ENCODE results near the gene ASB1.

DNA sequence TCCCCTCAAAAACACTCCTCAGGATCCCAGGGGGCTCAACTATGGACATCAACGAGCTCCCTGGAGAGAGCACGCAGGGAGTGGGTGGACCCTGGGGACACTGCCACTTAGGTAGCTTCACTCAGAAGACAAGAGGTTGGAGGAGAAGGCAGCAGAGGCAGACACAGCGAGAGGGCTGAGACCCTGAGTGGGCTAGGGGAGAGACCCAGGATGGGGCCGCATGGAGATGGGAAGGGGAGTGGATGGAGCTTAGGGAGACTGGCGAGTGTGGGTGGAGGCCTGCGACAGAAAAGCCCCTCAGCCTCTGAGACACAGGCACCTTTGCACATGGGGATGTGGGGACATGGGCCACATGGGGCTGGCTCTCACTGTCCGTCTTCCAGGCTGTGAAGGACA is 70.9 kb downstream of the ASB1 start:
- TF ChIP-seq, protein P1, sequence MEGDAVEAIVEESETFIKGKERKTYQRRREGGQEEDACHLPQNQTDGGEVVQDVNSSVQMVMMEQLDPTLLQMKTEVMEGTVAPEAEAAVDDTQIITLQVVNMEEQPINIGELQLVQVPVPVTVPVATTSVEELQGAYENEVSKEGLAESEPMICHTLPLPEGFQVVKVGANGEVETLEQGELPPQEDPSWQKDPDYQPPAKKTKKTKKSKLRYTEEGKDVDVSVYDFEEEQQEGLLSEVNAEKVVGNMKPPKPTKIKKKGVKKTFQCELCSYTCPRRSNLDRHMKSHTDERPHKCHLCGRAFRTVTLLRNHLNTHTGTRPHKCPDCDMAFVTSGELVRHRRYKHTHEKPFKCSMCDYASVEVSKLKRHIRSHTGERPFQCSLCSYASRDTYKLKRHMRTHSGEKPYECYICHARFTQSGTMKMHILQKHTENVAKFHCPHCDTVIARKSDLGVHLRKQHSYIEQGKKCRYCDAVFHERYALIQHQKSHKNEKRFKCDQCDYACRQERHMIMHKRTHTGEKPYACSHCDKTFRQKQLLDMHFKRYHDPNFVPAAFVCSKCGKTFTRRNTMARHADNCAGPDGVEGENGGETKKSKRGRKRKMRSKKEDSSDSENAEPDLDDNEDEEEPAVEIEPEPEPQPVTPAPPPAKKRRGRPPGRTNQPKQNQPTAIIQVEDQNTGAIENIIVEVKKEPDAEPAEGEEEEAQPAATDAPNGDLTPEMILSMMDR (IDR thresholded peaks at IDR 0.05), result no peak
- no peak for TF ChIP-seq POLR2A (IDR thresholded peaks at IDR 0.05)
